GM12874 (cell line): Measurements from ENCODE around the gene GSAP.

Source experiments
- CTCF ChIP-seq: IDR thresholded peaks from 2 replicates; pipeline ENCODE4 v1.5.1; 2011; ENCODE audit warnings: low read depth, mild to moderate bottlenecking, control low read depth, low read length, moderate library complexity; ENCODE audit not compliant: insufficient read depth

The GSAP gene

GRCh38 chr7:77281780-77282478 lies 134.2 kb downstream of the GSAP start:
- no peak for TF ChIP-seq CTCF

- no peak for TF ChIP-seq CTCF
These were observed 140.0 kb downstream of the GSAP start for GRCh38 chr7:77276120-77276519.

- TF ChIP-seq CTCF = no peak
These were observed 144.4 kb downstream of the GSAP start for GRCh38 chr7:77271766-77272165.

GRCh38 chr7:77270094-77270480 lies 146.1 kb downstream of the GSAP start:
- TF ChIP-seq CTCF = no peak

GRCh38 chr7:77269360-77270093 lies 146.6 kb downstream of the GSAP start:
- no peak for TF ChIP-seq CTCF

- TF ChIP-seq CTCF = no peak
These were observed 149.8 kb downstream of the GSAP start for GRCh38 chr7:77266291-77266794.

GRCh38 chr7:77265666-77266065 lies 150.5 kb downstream of the GSAP start:
- TF ChIP-seq CTCF = no peak
